ENCODE measurements around the gene PRPF4.

Gene PRPF4

GRCh38 chr9:113315231-113315630 lies 39.8 kb downstream of the PRPF4 start:
- H3K27ac ChIP-seq, result no peak overlapping the region
- TF ChIP-seq ZFX (IDR thresholded peaks at IDR 0.05; ENCODE audit: borderline replicate concordance), result no peak
- TF ChIP-seq CTCF (IDR thresholded peaks at IDR 0.05), result no peak

GRCh38 chr9:113316030-113316429 lies 40.6 kb downstream of the PRPF4 start:
- H3K27ac ChIP-seq, result no peak overlapping the region
- TF ChIP-seq CTCF (IDR thresholded peaks at IDR 0.05) (no peak), ZFX (IDR thresholded peaks at IDR 0.05; ENCODE audit: borderline replicate concordance) (no peak)

GRCh38 chr9:113317777-113318176 lies 42.3 kb downstream of the PRPF4 start:
- TF ChIP-seq CTCF (IDR thresholded peaks at IDR 0.05) (no peak), ZFX (IDR thresholded peaks at IDR 0.05; ENCODE audit: borderline replicate concordance) (no peak)
- H3K27ac ChIP-seq, result no peak overlapping the region

GRCh38 chr9:113319054-113319453 lies 43.6 kb downstream of the PRPF4 start:
- H3K27ac ChIP-seq, result no peak overlapping the region
- TF ChIP-seq ZFX (IDR thresholded peaks at IDR 0.05; ENCODE audit: borderline replicate concordance) (no peak), CTCF (IDR thresholded peaks at IDR 0.05) (no peak)

- TF ChIP-seq CTCF (IDR thresholded peaks at IDR 0.05) (no peak), ZFX (IDR thresholded peaks at IDR 0.05; ENCODE audit: borderline replicate concordance) (no peak)
- H3K27ac ChIP-seq, result no peak overlapping the region
Observed at GRCh38 chr9:113320051-113320450, 44.6 kb downstream of the PRPF4 start.

- H3K27ac ChIP-seq, result no peak overlapping the region
- TF ChIP-seq CTCF (IDR thresholded peaks at IDR 0.05), result no peak
- TF ChIP-seq ZFX (IDR thresholded peaks at IDR 0.05; ENCODE audit: borderline replicate concordance), result no peak
Observed at GRCh38 chr9:113322671-113323070, 47.2 kb downstream of the PRPF4 start.

- no peak overlapping the region for H3K27ac ChIP-seq
- no peak for TF ChIP-seq ZFX (IDR thresholded peaks at IDR 0.05; ENCODE audit: borderline replicate concordance)
- no peak for TF ChIP-seq CTCF (IDR thresholded peaks at IDR 0.05)
Observed at GRCh38 chr9:113326230-113326629, 50.8 kb downstream of the PRPF4 start.
